HepG2 (cell line): ENCODE measurements around the gene IRF7. TPM values are rescaled to one million over a fixed set of nuclear protein-coding genes. Genes with fewer than 3 reads are reported as not detected.
A peak's percentile ranks its signal among the peaks of the same experiment; 100 is the strongest.

Experiments
- CEBPG ChIP-seq: IDR thresholded peaks from 2 replicates; pipeline ENCODE4 v1.6.1; 2016
- DPF2 ChIP-seq: sonication (generic); formaldehyde crosslinking; IDR thresholded peaks from 2 replicates; pipeline ENCODE4 v1.4.0; 2020; ENCODE audit warnings: mild to moderate bottlenecking, low read depth, missing genetic modification reagents, borderline replicate concordance
- FOXA1 ChIP-seq, 2 experiments: fragments of 450-650 bp in 1 of 2; sonication (generic) in 1 of 2; formaldehyde crosslinking in 1 of 2; IDR thresholded peaks; 2 replicates each; pipeline versions ENCODE4 v1.4.0 to v1.6.1; 2016 to 2020; ENCODE audit warnings: missing genetic modification reagents in 1 of 2
- MEF2D ChIP-seq: sonication (generic); formaldehyde crosslinking; IDR thresholded peaks from 2 replicates; pipeline ENCODE4 v1.5.1; 2020; ENCODE audit warnings: mild to moderate bottlenecking, missing genetic modification reagents
- MLLT10 ChIP-seq: sonication (generic); formaldehyde crosslinking; IDR thresholded peaks from 2 replicates; pipeline ENCODE4 v1.4.0; 2020; ENCODE audit warnings: missing genetic modification reagents
- MTA1 ChIP-seq: sonication (generic); formaldehyde crosslinking; IDR thresholded peaks from 2 replicates; pipeline ENCODE4 v1.4.0; 2020; ENCODE audit warnings: missing genetic modification reagents, mild to moderate bottlenecking, borderline replicate concordance
- NFE2L1 ChIP-seq: sonication (generic); formaldehyde crosslinking; IDR thresholded peaks from 2 replicates; pipeline ENCODE4 v1.4.0; 2020; ENCODE audit warnings: missing genetic modification reagents, mild to moderate bottlenecking, borderline replicate concordance
- POLR2G ChIP-seq: fragments of 200-400 bp; formaldehyde crosslinking; IDR thresholded peaks from 2 replicates; pipeline ENCODE4 v1.6.1; 2018; ENCODE audit warnings: mild to moderate bottlenecking, low read depth, low read length, moderate library complexity
- REPIN1 ChIP-seq: sonication (generic); formaldehyde crosslinking; IDR thresholded peaks from 2 replicates; pipeline ENCODE4 v1.8.0; 2022; ENCODE audit warnings: missing genetic modification reagents, low read depth, mild to moderate bottlenecking, borderline replicate concordance
- USF2 ChIP-seq, 2 experiments: sonication (generic) in 1 of 2; formaldehyde crosslinking in 1 of 2; IDR thresholded peaks; 2 replicates each; pipeline versions ENCODE4 v1.5.1 to v1.6.1; 2011 to 2020; ENCODE audit warnings: borderline replicate concordance in 1 of 2, low read depth in 1 of 2, low read length in 1 of 2, mild to moderate bottlenecking in 1 of 2, missing genetic modification reagents in 1 of 2, moderate library complexity in 1 of 2
- ZBTB46 ChIP-seq: sonication (generic); formaldehyde crosslinking; IDR thresholded peaks from 2 replicates; pipeline ENCODE4 v1.4.0; 2020; ENCODE audit warnings: mild to moderate bottlenecking, missing genetic modification reagents, borderline replicate concordance
- ZFP1 ChIP-seq: IDR thresholded peaks from 2 replicates; pipeline ENCODE4 v1.6.1; 2016
- ZNF362 ChIP-seq: sonication (generic); formaldehyde crosslinking; IDR thresholded peaks from 2 replicates; pipeline ENCODE4 v1.4.0; 2020; ENCODE audit warnings: missing genetic modification reagents, mild to moderate bottlenecking, borderline replicate concordance
- ZNF414 ChIP-seq: sonication (generic); formaldehyde crosslinking; IDR thresholded peaks from 2 replicates; pipeline ENCODE4 v1.5.0; 2020; ENCODE audit warnings: missing genetic modification reagents
- ZNF609 ChIP-seq: sonication (generic); formaldehyde crosslinking; IDR thresholded peaks from 2 replicates; pipeline ENCODE4 v1.4.0; 2020; ENCODE audit warnings: mild to moderate bottlenecking, missing genetic modification reagents, borderline replicate concordance
- ZNF644 ChIP-seq: IDR thresholded peaks from 2 replicates; pipeline ENCODE4 v1.6.1; 2016; ENCODE audit warnings: low read depth
- polyA plus RNA-seq, 8 experiments: library from polyadenylated mRNA; depleted of rRNA in 3 of 8; stranded (reverse) in 7 of 8; unstranded in 1 of 8; fragments of >200 nt; fragmentation: Illumina TruSeq in 4 of 8; extraction: Trizol in 4 of 8; gene quantifications; 2 replicates each; pipeline versions ENCODE4 v1.2.1 to v1.2.3, GENCODE V29; 2011 to 2016; ENCODE audit warnings: low read depth in 4 of 8, missing spikeins in 1 of 8, mixed read lengths in 1 of 8; ENCODE audit not compliant: insufficient read depth in 1 of 8
- total RNA-seq, 5 experiments: library from RNA; depleted of rRNA; stranded (reverse); fragments of >200 nt; fragmentation: Illumina TruSeq; extraction: Trizol; gene quantifications; 2 replicates each; pipeline ENCODE4 v1.2.3, GENCODE V29; 2016; ENCODE audit warnings: low read depth in 1 of 5

Gene IRF7
- total and polyA plus RNA-seq, 2 of the 13 experiments (the other 11 are each of a cell fraction or from before 2014, with no cell fraction given) = not detected

GRCh38 chr11:575996-576768 lies 39.6 kb downstream of the IRF7 start, which contains the start of gene PHRF1 (continued):
- TF ChIP-seq ZNF414 (CRISPR knock-in tag) (no peak), CEBPG (CRISPR knock-in tag) (no peak), ZFP1 (no peak), USF2 (IDR thresholded peaks at IDR 0.05; ENCODE audit: low read depth, low read length) (no peak), USF2 (CRISPR knock-in tag; IDR thresholded peaks at IDR 0.05; ENCODE audit: borderline replicate concordance) (no peak), POLR2G (peak; percentile 88), MTA1 (CRISPR knock-in tag) (no peak), MEF2D (CRISPR knock-in tag) (no peak), FOXA1 (IDR thresholded peaks at IDR 0.05) (no peak), FOXA1 (CRISPR knock-in tag; IDR thresholded peaks at IDR 0.05) (no peak), ZNF362 (CRISPR knock-in tag) (no peak), ZNF644 (CRISPR knock-in tag) (no peak), ZBTB46 (CRISPR knock-in tag) (no peak), REPIN1 (CRISPR knock-in tag) (no peak), NFE2L1 (CRISPR knock-in tag) (no peak), DPF2 (CRISPR knock-in tag) (no peak), MLLT10 (no peak), ZNF609 (no peak)
